ENCODE measurements around the gene RPUSD3.

GRCh38 chr3:9791127-9791526 lies 52.7 kb downstream of the RPUSD3 start:
- TF ChIP-seq CTCF (IDR thresholded peaks at IDR 0.05): no peak
- TF ChIP-seq POLR2A (IDR thresholded peaks at IDR 0.05): no peak
